CD14-positive monocyte (primary cell): ENCODE results near the gene RBM22. TPM values are rescaled to one million over a fixed set of nuclear protein-coding genes. Genes with fewer than 3 reads are reported as not detected.

ENCODE experiments used
- DNase-seq, 3 donors: peaks; one replicate each; pipeline ENCODE4 v3.0.0-alpha.2; 2011 to 2022
- H2AFZ ChIP-seq: 2 replicates; pipeline ENCODE4 v1.6.0; 2012; ENCODE audit warnings: mild to moderate bottlenecking, low read depth, low read length, inconsistent platforms; ENCODE audit not compliant: insufficient read depth, poor library complexity, severe bottlenecking
- H3K27ac ChIP-seq, 2 donors: 1 replicate in 1 of 2; 2 replicates in 1 of 2; pipeline ENCODE4 v1.5.1; 2012 to 2013; ENCODE audit warnings: low read length in 2 of 2, control low read depth in 1 of 2, inconsistent platforms in 1 of 2, low read depth in 1 of 2, mild to moderate bottlenecking in 1 of 2
- H3K27me3 ChIP-seq, 2 donors: one replicate each; pipeline versions ENCODE4 v1.6.0 to v1.6.1; 2011 to 2013; ENCODE audit warnings: low read length in 2 of 2; ENCODE audit not compliant: control insufficient read depth in 2 of 2, insufficient read depth in 2 of 2
- H3K36me3 ChIP-seq, 2 donors: replicated peaks in 1 of 2; 1 replicate in 1 of 2; 2 replicates in 1 of 2; pipeline versions ENCODE4 v1.5.1 to v1.6.1; 2012 to 2013; ENCODE audit warnings: low read length in 2 of 2, control low read depth in 1 of 2, inconsistent platforms in 1 of 2, mild to moderate bottlenecking in 1 of 2; ENCODE audit not compliant: insufficient read depth in 2 of 2, control insufficient read depth in 1 of 2
- H3K4me1 ChIP-seq, 2 donors: 1 replicate in 1 of 2; 2 replicates in 1 of 2; pipeline versions ENCODE4 v1.5.1 to v1.6.1; 2012 to 2013; ENCODE audit warnings: low read length in 2 of 2, control low read depth in 1 of 2, inconsistent platforms in 1 of 2, mild to moderate bottlenecking in 1 of 2, moderate library complexity in 1 of 2; ENCODE audit not compliant: insufficient read depth in 2 of 2, control insufficient read depth in 1 of 2
- H3K4me2 ChIP-seq: replicated peaks from 2 replicates; pipeline ENCODE3; 2012; ENCODE audit warnings: low read length, moderate library complexity, mild to moderate bottlenecking; ENCODE audit not compliant: poor library complexity, severe bottlenecking; ENCODE audit errors: extremely low read depth
- H3K4me3 ChIP-seq, 3 experiments: fragments of 200-600 bp in 1 of 3; sonication (generic) in 1 of 3; replicated peaks in 1 of 3; 1 replicate in 2 of 3; 2 replicates in 1 of 3; pipeline ENCODE4 v1.5.1; 2011 to 2013; ENCODE audit warnings: low read length in 3 of 3, mild to moderate bottlenecking in 3 of 3, control low read depth in 2 of 3, low read depth in 2 of 3, inconsistent platforms in 1 of 3, moderate library complexity in 1 of 3
- H3K79me2 ChIP-seq: 2 replicates; pipeline ENCODE4 v1.6.0; 2012; ENCODE audit warnings: mild to moderate bottlenecking, control low read depth, inconsistent platforms, low read length, moderate library complexity; ENCODE audit not compliant: insufficient read depth
- H3K9ac ChIP-seq: 2 replicates; pipeline ENCODE4 v1.6.0; 2017; ENCODE audit warnings: low read length, mild to moderate bottlenecking; ENCODE audit not compliant: insufficient read depth, poor library complexity, severe bottlenecking
- H3K9me3 ChIP-seq, 2 donors: replicated peaks in 1 of 2; 1 replicate in 1 of 2; 2 replicates in 1 of 2; pipeline versions ENCODE4 v1.5.1 to v1.6.1; 2012 to 2013; ENCODE audit warnings: low read length in 2 of 2, control low read depth in 1 of 2; ENCODE audit not compliant: control insufficient read depth in 1 of 2, insufficient read depth in 1 of 2
- H4K20me1 ChIP-seq: 2 replicates; pipeline ENCODE4 v1.6.0; 2012; ENCODE audit warnings: mild to moderate bottlenecking, low read length, control low read depth, moderate library complexity; ENCODE audit not compliant: insufficient read depth
- H3K27ac Mint-ChIP-seq, 7 donors: one replicate each; pipeline ENCODE4 v1.8.0; 2020; ENCODE audit warnings: mild to moderate bottlenecking in 7 of 7, mixed read lengths in 7 of 7, moderate library complexity in 6 of 7, inconsistent platforms in 2 of 7
- H3K27me3 Mint-ChIP-seq, 3 donors: one replicate each; pipeline ENCODE4 v1.8.0; 2021 to 2022; ENCODE audit warnings: low read depth in 3 of 3, mild to moderate bottlenecking in 3 of 3, mixed read lengths in 3 of 3, moderate library complexity in 3 of 3, inconsistent platforms in 1 of 3
- H3K36me3 Mint-ChIP-seq, 2 donors: one replicate each; pipeline ENCODE4 v1.8.0; 2020; ENCODE audit warnings: mixed read lengths in 2 of 2, inconsistent platforms in 1 of 2, mild to moderate bottlenecking in 1 of 2
- H3K4me1 Mint-ChIP-seq: one replicate; pipeline ENCODE4 v1.8.0; 2020; ENCODE audit warnings: mild to moderate bottlenecking, mixed read lengths
- H3K4me3 Mint-ChIP-seq, 2 donors: one replicate each; pipeline ENCODE4 v1.8.0; 2020; ENCODE audit warnings: mild to moderate bottlenecking in 2 of 2, mixed read lengths in 2 of 2, moderate library complexity in 1 of 2
- H3K9me3 Mint-ChIP-seq, 7 donors: one replicate each; pipeline ENCODE4 v1.8.0; 2020 to 2022; ENCODE audit warnings: mixed read lengths in 7 of 7, mild to moderate bottlenecking in 6 of 7, moderate library complexity in 6 of 7, inconsistent platforms in 2 of 7
- CTCF ChIP-seq: fragments of 200-600 bp; IDR thresholded peaks from one replicate; pipeline ENCODE4 v1.8.0; 2022; ENCODE audit warnings: antibody characterized with exemption, mild to moderate bottlenecking
- WGBS: methylation state at CpG from one replicate; pipeline ENCODE4 v1.1.5; 2013; ENCODE audit warnings: missing lambda C conversion rate; ENCODE audit not compliant: insufficient coverage; 5-methylcytosine and 5-hydroxymethylcytosine counted together
- intact Hi-C, 2 donors: fragments of 100-400 bp; cut with micrococcal nuclease; formaldehyde crosslinking; loops; one replicate each; pipeline versions ENCODE4 v1.15.0 to v1.15.1; 2023
- polyA plus RNA-seq, 3 donors: library from polyadenylated mRNA; depleted of rRNA in 1 of 3; unstranded in 2 of 3; stranded (reverse) in 1 of 3; fragments of 300-500 nt in 2 of 3; fragments of >200 nt in 1 of 3; fragmentation: Illumina TruSeq in 2 of 3; gene quantifications; 1 replicate in 2 of 3; 2 replicates in 1 of 3; pipeline ENCODE4 v1.2.3, GENCODE V29; 2012 to 2021

RBM22 gene
- polyA plus RNA-seq, 3 donors, result 37.9 to 68.4 (median 47.4) TPM

- Mint-ChIP-seq H3K27me3 (peaks cover 0 to 6% (median 0%) of the 10 kb centered on the region in 3 donors), H3K36me3 (no peaks in the 10 kb centered on the region), H3K4me3 (no peak overlapping the region), H3K4me1 (peaks cover 26% of the 10 kb centered on the region), H3K9me3 (peaks cover 0 to 1% (median 0%) of the 10 kb centered on the region in 7 donors), H3K27ac (no peak overlapping the region)
- peaks cover 10 to 13% of the 10 kb centered on the region in 2 donors for H3K4me1 ChIP-seq
- no peak overlapping the region for H3K4me2 ChIP-seq
- H3K36me3 ChIP-seq, result no peaks in the 10 kb centered on the region
- H2AFZ ChIP-seq, result no peak overlapping the region
- WGBS, result 96% methylated on average over 5 of the region's 5 CpGs
- intact Hi-C loops, result no loop called here
- H3K4me3 ChIP-seq, result no peak overlapping the region
- no peak overlapping the region for H3K9ac ChIP-seq
- TF ChIP-seq CTCF, result no peak
- H3K27ac ChIP-seq, result no peak overlapping the region
- H3K79me2 ChIP-seq, result no peaks in the 10 kb centered on the region
- no peaks in the 10 kb centered on the region for H3K9me3 ChIP-seq
- no peaks in the 10 kb centered on the region for H4K20me1 ChIP-seq
- no peak for DNase-seq
- no peaks in the 10 kb centered on the region for H3K27me3 ChIP-seq
Measured at GRCh38 chr5:150642567-150642927, 58.3 kb downstream of the RBM22 start.

- Histone ChIP-seq H3K4me2 (no peak overlapping the region), H3K36me3 (no peaks in the 10 kb centered on the region), H2AFZ (no peak overlapping the region), H3K4me1 (peaks cover 10 to 13% of the 10 kb centered on the region in 2 donors), H3K9me3 (no peaks in the 10 kb centered on the region), H3K27ac (no peak overlapping the region), H3K9ac (no peak overlapping the region), H3K4me3 (no peak overlapping the region), H4K20me1 (no peaks in the 10 kb centered on the region), H3K79me2 (no peaks in the 10 kb centered on the region), H3K27me3 (no peaks in the 10 kb centered on the region)
- Mint-ChIP-seq H3K27ac (no peak overlapping the region), H3K4me1 (peaks cover 26% of the 10 kb centered on the region), H3K4me3 (no peak overlapping the region), H3K9me3 (no peaks in the 10 kb centered on the region), H3K36me3 (no peaks in the 10 kb centered on the region), H3K27me3 (peaks cover 0 to 6% (median under 1%) of the 10 kb centered on the region in 3 donors)
- no peak for DNase-seq
- no peak for TF ChIP-seq CTCF
- intact Hi-C loops, result no loop called here
- WGBS, result 100% methylated on average over 2 of the region's 5 CpGs
Measured at GRCh38 chr5:150641824-150642566, 58.9 kb downstream of the RBM22 start.
